HCT116 (cell line): ENCODE data around the gene SFPQ. TPM values are rescaled to one million over a fixed set of nuclear protein-coding genes. Genes with fewer than 3 reads are reported as not detected.
"Not testable (repeated sequence)": the region's sequence is repeated elsewhere in the genome, so short reads cannot be mapped to it uniquely, and the experiment has no call there.

ENCODE experiments used
- ATAC-seq: fragments of 200-7000 bp; cut with Tn5 transposase; 2 replicates; pipeline ENCODE4 v1.9.1; 2020; ENCODE audit warnings: mild to moderate bottlenecking, moderate library complexity
- BruUV-seq: library from RNA; stranded (reverse); fragments of 400-500 nt; replicated peaks from 2 replicates; lab custom pipeline; 2021; lab: Mats Ljungman, UMichigan
- CTCF ChIA-PET: fragments of 300-600 bp; sonication (Branson Sonifier 250); formaldehyde crosslinking; loops from one replicate; lab custom pipeline; 2021; ENCODE audit warnings: antibody characterized with exemption; lab: Charles Lee
- POLR2A ChIA-PET: fragments of 300-600, 350-600 bp; sonication (Branson Sonifier 250); formaldehyde crosslinking; loops from one replicate; lab custom pipeline; 2021; ENCODE audit warnings: antibody characterized with exemption; lab: Charles Lee
- RAD21 ChIA-PET, 2 experiments: fragments of 300-600 bp; sonication (Branson Sonifier 250); formaldehyde crosslinking; loops; one replicate each; lab custom pipeline; 2023; ENCODE audit warnings: low total read pairs in 2 of 2; ENCODE audit not compliant: uncharacterized antibody in 2 of 2, unreplicated experiment in 2 of 2, low non-redundant PET in 1 of 2; lab: Charles Lee
- DNase-seq: peaks from one replicate; pipeline ENCODE4 v3.0.0-alpha.2; 2010; ENCODE audit warnings: low read depth, low spot score
- H2AFZ ChIP-seq: fragments of 200-600 bp; shearing (Covaris generic), sonication (generic); 2 replicates; pipeline ENCODE4 v1.6.1; 2017; ENCODE audit warnings: low read depth, mixed run types, mixed read lengths, antibody characterized with exemption, low read length; ENCODE audit not compliant: poor library complexity, severe bottlenecking
- H3K27ac ChIP-seq: 2 replicates; pipeline ENCODE4 v1.5.1; 2012; ENCODE audit warnings: low read depth, low read length
- H3K27me3 ChIP-seq: fragments of 200-600 bp; sonication (generic); 2 replicates; pipeline ENCODE4 v1.6.1; 2016; ENCODE audit warnings: mixed run types, low read length, mixed read lengths; ENCODE audit not compliant: insufficient read depth
- H3K36me3 ChIP-seq, 2 experiments: fragments of 200-500 bp in 1 of 2; fragments of 200-600 bp in 1 of 2; sonication (Bioruptor generic) in 1 of 2; sonication (generic) in 1 of 2; 2 replicates each; pipeline versions ENCODE4 v1.5.1 to v1.6.1; 2014 to 2016; ENCODE audit warnings: low read length in 2 of 2, inconsistent platforms in 1 of 2, mixed read lengths in 1 of 2, mixed run types in 1 of 2; ENCODE audit not compliant: insufficient read depth in 2 of 2, control insufficient read depth in 1 of 2
- H3K4me1 ChIP-seq, 2 experiments: fragments of 200-600 bp in 1 of 2; sonication (generic) in 1 of 2; 2 replicates each; pipeline versions ENCODE4 v1.5.1 to v1.6.1; 2012 to 2017; ENCODE audit warnings: low read length in 2 of 2, inconsistent platforms in 1 of 2, mild to moderate bottlenecking in 1 of 2, mixed read lengths in 1 of 2, mixed run types in 1 of 2, moderate library complexity in 1 of 2; ENCODE audit not compliant: insufficient read depth in 2 of 2, control insufficient read depth in 1 of 2
- H3K4me2 ChIP-seq: fragments of 200-600 bp; sonication (generic); 2 replicates; pipeline ENCODE4 v1.6.1; 2017; ENCODE audit warnings: mixed run types, low read length, mixed read lengths
- H3K4me3 ChIP-seq, 2 experiments: fragments of 200-600 bp in 1 of 2; sonication (generic) in 1 of 2; replicated peaks in 1 of 2; 2 replicates each; pipeline ENCODE4 v1.5.1; 2011 to 2016; ENCODE audit warnings: low read length in 2 of 2, control low read depth in 1 of 2, low read depth in 1 of 2, mild to moderate bottlenecking in 1 of 2, mixed read lengths in 1 of 2, mixed run types in 1 of 2
- H3K79me2 ChIP-seq: fragments of 200-600 bp; sonication (generic); 2 replicates; pipeline ENCODE4 v1.6.1; 2017; ENCODE audit warnings: mild to moderate bottlenecking, mixed run types, low read length, moderate library complexity, mixed read lengths; ENCODE audit not compliant: insufficient read depth
- H3K9ac ChIP-seq: fragments of 200-600 bp; sonication (generic); 2 replicates; pipeline ENCODE4 v1.6.1; 2016; ENCODE audit warnings: low read length, mixed read lengths
- H3K9me2 ChIP-seq: fragments of 200-600 bp; sonication (generic), shearing (Covaris generic); 2 replicates; pipeline ENCODE4 v1.6.1; 2017; ENCODE audit warnings: mixed run types, mild to moderate bottlenecking, moderate library complexity; ENCODE audit not compliant: insufficient read depth
- H3K9me3 ChIP-seq, 2 experiments: fragments of 200-500 bp in 1 of 2; fragments of 200-600 bp in 1 of 2; sonication (Bioruptor generic) in 1 of 2; sonication (generic) in 1 of 2; 2 replicates each; pipeline ENCODE4 v1.6.1; 2014 to 2017; ENCODE audit warnings: low read length in 2 of 2, mixed read lengths in 2 of 2, inconsistent platforms in 1 of 2, low read depth in 1 of 2, mild to moderate bottlenecking in 1 of 2, mixed run types in 1 of 2, moderate library complexity in 1 of 2; ENCODE audit not compliant: control insufficient read depth in 1 of 2, insufficient read depth in 1 of 2
- H4K20me1 ChIP-seq: fragments of 200-600 bp; sonication (generic), shearing (Covaris generic); 2 replicates; pipeline ENCODE4 v1.6.1; 2017; ENCODE audit warnings: mixed run types, mild to moderate bottlenecking, moderate library complexity; ENCODE audit not compliant: insufficient read depth
- CBX3 ChIP-seq: IDR thresholded peaks from 2 replicates; pipeline ENCODE4 v1.6.1; 2012; ENCODE audit warnings: low read depth
- CEBPB ChIP-seq: IDR thresholded peaks from 2 replicates; pipeline ENCODE4 v1.6.1; 2012; ENCODE audit warnings: low read depth
- EGR1 ChIP-seq: IDR thresholded peaks from 2 replicates; pipeline ENCODE4 v1.6.1; 2012; ENCODE audit warnings: low read depth
- EZH2 ChIP-seq: fragments of 200-600 bp; sonication (generic); IDR thresholded peaks from 2 replicates; pipeline ENCODE4 v1.6.1; 2017; ENCODE audit warnings: antibody characterized with exemption, mixed run types
- EZH2phosphoT487 ChIP-seq: fragments of 200-600 bp; IDR thresholded peaks from 2 replicates; pipeline ENCODE4 v1.6.1; 2018; ENCODE audit warnings: antibody characterized with exemption, borderline replicate concordance
- POLR2A ChIP-seq: IDR thresholded peaks from 2 replicates; pipeline ENCODE4 v1.7.0; 2011; ENCODE audit warnings: borderline replicate concordance; ENCODE audit not compliant: insufficient read depth, insufficient read length; ENCODE audit errors: extremely low read depth
- RAD21 ChIP-seq: IDR thresholded peaks from 2 replicates; pipeline ENCODE4 v1.6.1; 2012; ENCODE audit warnings: low read depth, mild to moderate bottlenecking
- REST ChIP-seq: IDR thresholded peaks from 2 replicates; pipeline ENCODE4 v1.6.1; 2012; ENCODE audit warnings: low read depth
- SIN3A ChIP-seq: IDR thresholded peaks from 2 replicates; pipeline ENCODE4 v1.6.1; 2012; ENCODE audit warnings: low read depth
- ZNF274 ChIP-seq: fragments of 200-500 bp; sonication (Bioruptor generic); IDR thresholded peaks from 2 replicates; pipeline ENCODE4 v1.6.1; 2014; ENCODE audit warnings: mild to moderate bottlenecking, low read depth, low read length, inconsistent platforms
- intact Hi-C: fragments of 100-400 bp; cut with micrococcal nuclease; formaldehyde crosslinking; loops from 2 replicates; pipeline ENCODE4 v1.10.0; 2022
- total RNA-seq: library from RNA; stranded (reverse); gene quantifications from one replicate; pipeline ENCODE4 v1.2.1, GENCODE V29; 2021; ENCODE audit not compliant: unreplicated experiment
- TF ChIP-seq, protein P1 (sequence below): IDR thresholded peaks from 2 replicates; pipeline ENCODE4 v1.6.1; 2012

Gene SFPQ
- total RNA-seq, 1 experiment from 2014 or later = 327 TPM

GRCh38 chr1:35143737-35144508 is 49.0 kb downstream of the SFPQ start:
- Histone ChIP-seq H3K4me3 (no peak overlapping the region), H3K27me3 (no peaks in the 10 kb centered on the region), H3K9me3 (no peaks in the 10 kb centered on the region), H2AFZ (no peak overlapping the region), H3K9ac (no peak overlapping the region)
- intact Hi-C loops = no loop called here
- BruUV-seq = no TSS peak
- no peak for DNase-seq
- TF ChIP-seq EGR1 (no peak), RAD21 (no peak), CBX3 (no peak), SIN3A (no peak), ZNF274 (no peak), POLR2A (no peak), CEBPB (no peak), EZH2phosphoT487 (no peak), EZH2 (no peak), REST (no peak)
- TF ChIP-seq, protein P1, sequence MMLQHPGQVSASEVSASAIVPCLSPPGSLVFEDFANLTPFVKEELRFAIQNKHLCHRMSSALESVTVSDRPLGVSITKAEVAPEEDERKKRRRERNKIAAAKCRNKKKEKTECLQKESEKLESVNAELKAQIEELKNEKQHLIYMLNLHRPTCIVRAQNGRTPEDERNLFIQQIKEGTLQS = no peak
- TF ChIP-seq, all 23 proteins: peak for 0
- ChIA-PET RAD21 (no interaction called here), POLR2A (no interaction called here), CTCF (no interaction called here)
- Histone ChIP-seq H3K4me2 (no peak overlapping the region), H3K27ac (no peak overlapping the region), H3K4me1 (no peaks in the 10 kb centered on the region), H3K9me2 (no peaks in the 10 kb centered on the region), H4K20me1 (no peaks in the 10 kb centered on the region), H3K36me3 (no peaks in the 10 kb centered on the region), H3K79me2 (no peaks in the 10 kb centered on the region)
- ATAC-seq = no peak

DNA sequence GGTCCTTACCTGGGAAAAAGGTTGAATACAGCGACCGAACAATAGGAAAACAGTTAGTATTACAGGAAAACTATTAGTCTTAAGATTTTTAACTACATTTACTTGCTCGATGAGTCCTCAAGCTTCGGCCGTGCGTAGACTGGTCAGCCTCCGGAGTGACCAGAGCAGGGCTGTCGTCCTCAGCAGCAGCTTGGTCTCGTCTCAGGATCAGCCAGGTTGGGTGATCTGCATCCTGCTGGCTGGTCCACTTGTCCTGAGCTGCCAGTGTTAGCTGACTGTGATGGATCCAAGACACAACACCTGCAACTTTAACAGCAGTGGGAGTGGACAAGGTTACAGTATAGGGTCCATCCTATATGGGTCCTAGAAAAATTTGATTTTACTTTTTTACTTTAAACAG is 50.2 kb downstream of the SFPQ start:
- H3K36me3 ChIP-seq, RAD21 ChIA-PET: not testable (repeated sequence)

GRCh38 chr1:35142294-35142693 is 50.7 kb downstream of the SFPQ start:
- H4K20me1 ChIP-seq, H3K79me2 ChIP-seq, H3K4me2 ChIP-seq, intact Hi-C loops, H3K9ac ChIP-seq, H2AFZ ChIP-seq, H3K4me3 ChIP-seq, ATAC-seq, H3K36me3 ChIP-seq, H3K27ac ChIP-seq, CTCF ChIA-PET, H3K9me3 ChIP-seq, H3K4me1 ChIP-seq, BruUV-seq, POLR2A ChIA-PET, H3K27me3 ChIP-seq, H3K9me2 ChIP-seq, RAD21 ChIA-PET, DNase-seq: not testable (repeated sequence)

More for the DNA sequence above, 50.2 kb downstream of the SFPQ start:
- H2AFZ ChIP-seq, POLR2A ChIA-PET, H3K4me3 ChIP-seq, intact Hi-C loops, H3K27ac ChIP-seq, H3K4me1 ChIP-seq, DNase-seq, H3K27me3 ChIP-seq, H3K9me3 ChIP-seq, CTCF ChIA-PET, BruUV-seq, H3K79me2 ChIP-seq, H3K9ac ChIP-seq, H3K4me2 ChIP-seq, ATAC-seq, H4K20me1 ChIP-seq, H3K9me2 ChIP-seq: not testable (repeated sequence)
